Measurements from ENCODE around the gene MAP4K4.

DNA sequence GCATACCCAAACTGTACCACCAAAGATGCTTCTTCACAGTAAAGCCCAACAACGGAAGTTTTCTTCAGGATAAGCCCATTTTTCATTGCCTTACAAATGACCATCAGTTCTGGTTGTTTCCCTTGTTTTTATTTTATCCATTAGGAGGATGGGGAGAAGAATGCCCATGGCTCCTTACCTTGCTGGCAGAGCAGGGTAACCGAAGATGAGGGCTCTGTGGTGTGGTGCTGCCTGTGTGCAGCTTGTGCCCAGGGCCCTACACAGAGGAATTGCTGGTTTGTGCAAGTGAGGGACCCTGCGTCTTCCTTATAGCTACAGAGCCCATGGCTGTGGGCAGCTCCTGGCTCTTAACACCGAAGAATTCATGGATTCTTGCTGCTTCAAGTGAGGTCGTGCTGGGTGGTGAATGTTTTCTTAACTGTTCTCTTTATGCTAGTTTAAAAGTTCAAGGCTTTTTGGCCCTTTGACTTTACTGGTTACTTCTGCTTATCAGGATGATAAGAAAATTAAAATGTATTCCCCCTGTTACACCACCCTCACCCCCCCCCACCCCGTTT is 110.6 kb downstream of the MAP4K4 start:
- no peak for TF ChIP-seq POLR2AphosphoS5 (IDR thresholded peaks at IDR 0.05)
- TF ChIP-seq, protein P1, sequence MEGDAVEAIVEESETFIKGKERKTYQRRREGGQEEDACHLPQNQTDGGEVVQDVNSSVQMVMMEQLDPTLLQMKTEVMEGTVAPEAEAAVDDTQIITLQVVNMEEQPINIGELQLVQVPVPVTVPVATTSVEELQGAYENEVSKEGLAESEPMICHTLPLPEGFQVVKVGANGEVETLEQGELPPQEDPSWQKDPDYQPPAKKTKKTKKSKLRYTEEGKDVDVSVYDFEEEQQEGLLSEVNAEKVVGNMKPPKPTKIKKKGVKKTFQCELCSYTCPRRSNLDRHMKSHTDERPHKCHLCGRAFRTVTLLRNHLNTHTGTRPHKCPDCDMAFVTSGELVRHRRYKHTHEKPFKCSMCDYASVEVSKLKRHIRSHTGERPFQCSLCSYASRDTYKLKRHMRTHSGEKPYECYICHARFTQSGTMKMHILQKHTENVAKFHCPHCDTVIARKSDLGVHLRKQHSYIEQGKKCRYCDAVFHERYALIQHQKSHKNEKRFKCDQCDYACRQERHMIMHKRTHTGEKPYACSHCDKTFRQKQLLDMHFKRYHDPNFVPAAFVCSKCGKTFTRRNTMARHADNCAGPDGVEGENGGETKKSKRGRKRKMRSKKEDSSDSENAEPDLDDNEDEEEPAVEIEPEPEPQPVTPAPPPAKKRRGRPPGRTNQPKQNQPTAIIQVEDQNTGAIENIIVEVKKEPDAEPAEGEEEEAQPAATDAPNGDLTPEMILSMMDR (IDR thresholded peaks at IDR 0.05), result no peak

Measured in suprapubic skin (tissue), 3 donors.